ENCODE measurements around the gene ZNF324.

Gene ZNF324

GRCh38 chr19:58516964-58517833 lies 50.3 kb downstream of the ZNF324 start:
- no peak for DNase-seq (ENCODE audit: extremely low read depth, low read depth)
- no peak for TF ChIP-seq CTCF (IDR thresholded peaks at IDR 0.05; ENCODE audit: low read depth, low read length)

- TF ChIP-seq CTCF (IDR thresholded peaks at IDR 0.05; ENCODE audit: low read depth, low read length) = no peak
- no peak for DNase-seq (ENCODE audit: extremely low read depth, low read depth)
These were observed 51.6 kb downstream of the ZNF324 start for GRCh38 chr19:58518256-58519086.

- peak; percentile 83 for TF ChIP-seq CTCF (IDR thresholded peaks at IDR 0.05; ENCODE audit: low read depth, low read length)
- peak; percentile 28 for DNase-seq (ENCODE audit: extremely low read depth, low read depth)
These were observed 52.1 kb downstream of the ZNF324 start for GRCh38 chr19:58519087-58519354.

GRCh38 chr19:58519355-58520256 lies 52.7 kb downstream of the ZNF324 start, which contains the start of gene ZBTB45:
ZBTB45 (minus strand) TSS chr19:58519810; CDS start chr19:58517673, 2,137 bp downstream.
- peak; percentile 72 for TF ChIP-seq CTCF (IDR thresholded peaks at IDR 0.05; ENCODE audit: low read depth, low read length)
- peak; percentile 89 for DNase-seq (ENCODE audit: extremely low read depth, low read depth)

- no peak for TF ChIP-seq CTCF (IDR thresholded peaks at IDR 0.05; ENCODE audit: low read depth, low read length)
- no peak for DNase-seq (ENCODE audit: extremely low read depth, low read depth)
These were observed 53.3 kb downstream of the ZNF324 start for GRCh38 chr19:58520257-58520599.

GRCh38 chr19:58521651-58522050 lies 54.8 kb downstream of the ZNF324 start:
- DNase-seq (ENCODE audit: extremely low read depth, low read depth) = no peak
- no peak for TF ChIP-seq CTCF (IDR thresholded peaks at IDR 0.05; ENCODE audit: low read depth, low read length)

Data from AG09319 (cell line).